Measurements from ENCODE around the gene SUCNR1. TPM values are rescaled to one million over a fixed set of nuclear protein-coding genes. Genes with fewer than 3 reads are reported as not detected.

SUCNR1 gene
- total RNA-seq, 1 donor from 2014 or later, result 0.75 TPM

Other genes with a start within 250 kb of the SUCNR1 start
- 11.7 and 43.6 TPM in 2 replicates for gene AADACL2, start 139.7 kb upstream of the SUCNR1 start, total RNA-seq (ENCODE audit: low replicate concordance)
- 1.3 and 1.4 TPM in 2 replicates for gene AADAC, start 59.5 kb upstream of the SUCNR1 start, total RNA-seq (ENCODE audit: low replicate concordance)